Fibroblast of mammary gland (primary cell): ENCODE results near the gene MIOS.

Experiments
- DNase-seq: peaks from one replicate; pipeline ENCODE4 v3.0.0-alpha.2; 2010; ENCODE audit warnings: low read depth
- H3K4me3 ChIP-seq: 2 replicates; pipeline ENCODE4 v1.5.1; 2011; ENCODE audit warnings: low read depth, mild to moderate bottlenecking, low read length, moderate library complexity; ENCODE audit not compliant: control insufficient read depth
- CTCF ChIP-seq: conservative IDR thresholded peaks from 2 replicates; pipeline ENCODE4 v1.5.1; 2011; ENCODE audit warnings: low read depth, low read length, inconsistent platforms; ENCODE audit not compliant: control insufficient read depth, insufficient read depth

Gene MIOS

DNA sequence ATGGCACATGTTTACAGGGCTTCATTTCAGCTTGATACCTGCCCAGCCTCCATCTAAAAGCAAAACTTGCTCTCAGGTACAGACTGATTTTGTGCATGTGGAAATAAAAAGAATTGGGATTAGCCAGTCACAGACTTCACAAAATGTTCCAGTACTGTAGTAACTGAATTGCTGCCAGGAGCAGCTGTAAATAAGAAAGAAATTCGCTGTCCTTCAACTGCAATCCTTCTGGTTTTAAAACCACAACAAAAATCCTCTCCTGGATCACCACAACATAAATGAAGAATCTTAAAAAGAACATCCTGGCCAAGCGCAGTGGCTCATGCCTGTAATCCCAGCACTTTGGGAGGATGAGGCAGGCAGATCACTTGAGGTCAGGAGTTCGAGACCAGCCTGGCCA, 3.9 kb upstream of the MIOS start:
- no peak for TF ChIP-seq CTCF
- no peak overlapping the region for H3K4me3 ChIP-seq
- DNase-seq, result peak; percentile 82

- TF ChIP-seq CTCF, result no peak
- no peak for DNase-seq
- no peak overlapping the region for H3K4me3 ChIP-seq
These were observed 3.4 kb upstream of the MIOS start for GRCh38 chr7:7563269-7563668.

DNA sequence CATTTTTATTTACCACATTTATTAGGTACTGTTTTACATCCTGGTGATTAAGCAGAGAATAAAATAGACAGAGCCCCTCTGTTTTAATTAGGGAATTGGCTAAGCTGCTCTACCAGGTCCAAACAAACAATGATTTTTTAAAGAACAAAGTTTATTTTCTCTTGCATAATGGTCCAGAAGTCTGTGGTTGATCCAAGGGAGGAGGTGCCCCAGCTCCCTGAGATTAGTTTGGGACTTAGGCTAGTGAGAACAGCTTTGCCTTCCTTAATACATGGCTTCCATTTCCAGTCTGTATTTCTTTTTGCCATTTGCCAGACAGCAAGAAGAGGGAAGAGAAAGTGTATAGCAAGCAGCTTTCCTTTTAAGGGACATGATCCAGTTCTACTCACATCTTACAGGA, 2.9 kb upstream of the MIOS start:
- no peak overlapping the region for H3K4me3 ChIP-seq
- TF ChIP-seq CTCF, result no peak
- no peak for DNase-seq

DNA sequence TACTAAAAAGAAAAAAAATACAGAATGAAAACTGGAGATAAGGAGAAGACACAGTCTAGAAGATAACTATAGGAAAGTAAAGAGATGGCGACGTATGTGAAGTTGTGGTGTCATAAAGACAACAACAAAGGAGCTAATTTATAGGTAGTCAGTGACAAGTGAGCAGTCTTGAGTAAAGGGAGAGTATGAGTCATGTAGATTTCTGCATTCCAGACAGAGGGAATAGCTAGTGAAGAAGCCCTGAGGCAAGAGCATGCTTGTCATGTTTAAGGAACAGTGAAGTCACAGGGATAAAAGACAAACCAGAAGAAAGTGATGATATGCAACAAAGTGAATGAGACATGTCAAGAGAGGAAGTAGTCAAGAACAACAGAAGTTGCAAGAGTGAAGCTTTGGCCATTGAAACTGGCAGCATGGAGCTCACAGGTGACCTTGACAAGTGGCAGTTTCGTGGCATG, 2.3 kb upstream of the MIOS start:
- TF ChIP-seq CTCF, result no peak
- H3K4me3 ChIP-seq, result no peak overlapping the region
- DNase-seq, result peak; percentile 80

DNA sequence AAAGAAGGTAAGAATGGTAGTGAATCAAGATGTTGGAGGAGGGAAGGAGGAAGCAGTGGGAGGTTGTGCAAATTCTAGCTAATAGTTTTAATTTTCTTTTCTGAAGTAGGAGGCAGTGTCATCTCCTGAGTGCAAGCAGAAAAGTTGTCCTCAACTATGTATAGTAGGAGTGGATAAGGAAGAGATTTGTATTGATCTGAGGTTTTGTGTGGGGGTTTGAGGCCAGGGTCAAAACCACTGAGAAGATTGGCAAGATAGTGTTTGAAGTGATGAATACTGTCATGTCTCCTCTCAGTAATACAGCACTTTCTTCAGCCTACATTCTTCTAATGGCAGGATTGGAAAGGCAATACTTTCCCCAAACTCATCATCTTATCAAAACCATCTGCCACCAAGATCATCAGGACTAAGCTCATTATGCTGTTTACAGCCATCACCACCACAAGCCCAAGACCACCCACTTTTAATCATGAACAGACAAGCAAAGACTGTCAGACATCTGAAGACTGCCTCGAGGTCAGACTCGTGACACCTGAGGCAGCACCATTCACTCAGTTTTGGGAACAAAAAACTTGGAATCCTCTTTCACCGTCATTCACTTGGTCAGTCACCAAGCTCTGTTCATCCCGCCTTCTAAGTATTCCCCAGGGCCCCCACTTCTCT, 1.5 kb upstream of the MIOS start:
- TF ChIP-seq CTCF, result no peak
- no peak overlapping the region for H3K4me3 ChIP-seq
- DNase-seq, result no peak

DNA sequence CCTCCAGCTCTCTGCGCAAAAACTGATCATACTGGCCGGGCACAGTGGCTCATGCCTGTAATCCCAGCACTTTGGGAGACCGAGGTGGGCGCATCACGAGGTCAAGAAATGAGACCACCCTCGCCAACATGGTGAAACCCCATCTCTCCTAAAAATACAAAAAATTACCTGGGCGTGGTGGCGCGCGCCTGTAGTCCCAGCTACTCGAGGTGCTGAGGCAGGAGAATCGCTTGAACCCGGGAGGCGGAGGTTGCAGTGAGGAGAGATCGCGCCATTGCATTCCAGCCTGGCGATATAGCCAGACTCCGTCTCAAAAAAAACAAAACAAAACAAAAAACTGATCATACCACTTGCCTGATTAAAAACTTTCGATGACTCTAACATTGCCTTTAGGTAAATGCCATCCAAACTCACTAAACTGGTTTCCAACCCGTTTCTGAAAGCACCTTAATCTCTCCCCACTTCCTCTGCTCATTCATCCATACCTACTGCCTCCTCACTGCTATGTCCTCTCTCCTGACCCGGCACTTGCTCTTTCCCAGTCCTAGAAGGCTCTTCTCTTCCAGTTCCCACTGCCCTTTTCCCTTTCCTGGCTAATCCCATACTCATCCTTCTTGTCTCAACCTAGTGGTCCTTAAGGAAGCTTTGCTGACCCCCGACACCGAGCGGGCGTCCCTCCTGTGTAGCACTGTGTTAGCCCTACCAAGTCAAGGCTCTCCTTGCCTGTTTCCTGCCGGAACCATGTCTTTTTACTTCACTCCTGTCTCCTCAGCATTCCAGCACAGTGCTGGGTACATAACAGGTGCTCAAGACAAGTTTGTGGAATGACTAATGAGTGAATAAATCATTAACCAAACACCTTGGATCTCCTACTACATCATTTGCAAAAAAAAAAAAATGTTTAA, 686 bp upstream of the MIOS start:
- no peak for TF ChIP-seq CTCF
- H3K4me3 ChIP-seq, result peak overlapping the region; percentile 24
- no peak for DNase-seq
